ENCODE results near the gene MPP3. TPM values are rescaled to one million over a fixed set of nuclear protein-coding genes. Genes with fewer than 3 reads are reported as not detected.

Gene MPP3
- total RNA-seq, 1 donor from 2014 or later = 22.3 TPM

- peak; percentile 98 for DNase-seq (ENCODE audit: low spot score)
Observed at GRCh38 chr17:43778337-43779144, 54.4 kb downstream of the MPP3 start, which contains the start of gene DUSP3. Gene DUSP3, minus strand, starts transcription at chr17:43778977. Its CDS starts 53 bp downstream, at chr17:43778924.

GRCh38 chr17:43774304-43775250 is 58.4 kb downstream of the MPP3 start:
- DNase-seq (ENCODE audit: low spot score) = no peak

GRCh38 chr17:43772877-43773648 is 59.9 kb downstream of the MPP3 start:
- peak; percentile 80 for DNase-seq (ENCODE audit: low spot score)

- DNase-seq (ENCODE audit: low spot score) = peak; percentile 55
Observed at GRCh38 chr17:43771463-43771862, 61.5 kb downstream of the MPP3 start.

- DNase-seq (ENCODE audit: low spot score) = no peak
Observed at GRCh38 chr17:43770957-43771356, 62.0 kb downstream of the MPP3 start.

- DNase-seq (ENCODE audit: low spot score) = no peak
Observed at GRCh38 chr17:43769859-43770258, 63.1 kb downstream of the MPP3 start.

GRCh38 chr17:43769426-43769825 is 63.5 kb downstream of the MPP3 start:
- peak; percentile 81 for DNase-seq (ENCODE audit: low spot score)

GRCh38 chr17:43768943-43769342 is 64.0 kb downstream of the MPP3 start:
- peak; percentile 67 for DNase-seq (ENCODE audit: low spot score)

GRCh38 chr17:43768382-43768781 is 64.6 kb downstream of the MPP3 start:
- peak; percentile 71 for DNase-seq (ENCODE audit: low spot score)

- DNase-seq (ENCODE audit: low spot score) = peak; percentile 78
Observed at GRCh38 chr17:43767713-43768059, 65.3 kb downstream of the MPP3 start.

GRCh38 chr17:43767053-43767712 is 65.8 kb downstream of the MPP3 start:
- peak; percentile 57 for DNase-seq (ENCODE audit: low spot score)

GRCh38 chr17:43766413-43767052 is 66.4 kb downstream of the MPP3 start:
- DNase-seq (ENCODE audit: low spot score) = peak; percentile 85

GRCh38 chr17:43760254-43760852 is 72.6 kb downstream of the MPP3 start:
- DNase-seq (ENCODE audit: low spot score) = peak; percentile 93

GRCh38 chr17:43759836-43760235 is 73.1 kb downstream of the MPP3 start:
- DNase-seq (ENCODE audit: low spot score) = no peak

GRCh38 chr17:43758497-43759174 is 74.3 kb downstream of the MPP3 start, which contains the start of gene SOST:
Gene SOST, minus strand, starts transcription at chr17:43758791. Its CDS starts 50 bp downstream, at chr17:43758741.
- no peak for DNase-seq (ENCODE audit: low spot score)

GRCh38 chr17:43758086-43758485 is 74.9 kb downstream of the MPP3 start:
- DNase-seq (ENCODE audit: low spot score) = no peak

GRCh38 chr17:43757171-43757660 is 75.7 kb downstream of the MPP3 start:
- DNase-seq (ENCODE audit: low spot score) = no peak

- DNase-seq (ENCODE audit: low spot score) = no peak
Observed at GRCh38 chr17:43756201-43756600, 76.7 kb downstream of the MPP3 start.

GRCh38 chr17:43755389-43755875 is 77.5 kb downstream of the MPP3 start:
- no peak for DNase-seq (ENCODE audit: low spot score)

Measured in mesenteric fat pad (tissue), 1 donor.